GM12873 (cell line): ENCODE data around the gene COL4A1.

Experiments
- TF ChIP-seq, protein P1 (sequence below): IDR thresholded peaks from 2 replicates; pipeline ENCODE4 v1.5.1; 2012; ENCODE audit warnings: low read depth, mild to moderate bottlenecking, moderate library complexity, low read length, control low read depth; ENCODE audit not compliant: insufficient read depth; ENCODE audit errors: missing control alignments

COL4A1 gene

DNA sequence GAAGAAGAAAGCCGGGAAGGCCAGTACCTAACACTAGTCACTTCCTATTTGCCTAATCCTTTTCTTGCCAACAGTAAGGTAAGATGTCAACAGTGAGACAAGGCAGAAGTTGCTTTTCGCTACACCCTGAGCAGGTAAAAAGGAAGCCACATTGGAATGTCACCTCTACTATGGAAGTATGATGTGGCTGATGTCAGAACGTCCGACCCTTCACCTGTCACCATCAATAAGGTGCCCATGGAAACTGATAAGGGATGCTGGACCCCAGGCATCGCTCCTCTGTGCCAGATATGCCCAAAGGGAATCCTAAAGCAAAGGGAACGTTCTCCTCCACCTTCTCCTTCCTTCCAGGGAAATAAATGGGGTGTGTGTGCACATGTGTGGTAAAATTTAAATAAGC, 34.3 kb downstream of the COL4A1 start:
- TF ChIP-seq, protein P1, sequence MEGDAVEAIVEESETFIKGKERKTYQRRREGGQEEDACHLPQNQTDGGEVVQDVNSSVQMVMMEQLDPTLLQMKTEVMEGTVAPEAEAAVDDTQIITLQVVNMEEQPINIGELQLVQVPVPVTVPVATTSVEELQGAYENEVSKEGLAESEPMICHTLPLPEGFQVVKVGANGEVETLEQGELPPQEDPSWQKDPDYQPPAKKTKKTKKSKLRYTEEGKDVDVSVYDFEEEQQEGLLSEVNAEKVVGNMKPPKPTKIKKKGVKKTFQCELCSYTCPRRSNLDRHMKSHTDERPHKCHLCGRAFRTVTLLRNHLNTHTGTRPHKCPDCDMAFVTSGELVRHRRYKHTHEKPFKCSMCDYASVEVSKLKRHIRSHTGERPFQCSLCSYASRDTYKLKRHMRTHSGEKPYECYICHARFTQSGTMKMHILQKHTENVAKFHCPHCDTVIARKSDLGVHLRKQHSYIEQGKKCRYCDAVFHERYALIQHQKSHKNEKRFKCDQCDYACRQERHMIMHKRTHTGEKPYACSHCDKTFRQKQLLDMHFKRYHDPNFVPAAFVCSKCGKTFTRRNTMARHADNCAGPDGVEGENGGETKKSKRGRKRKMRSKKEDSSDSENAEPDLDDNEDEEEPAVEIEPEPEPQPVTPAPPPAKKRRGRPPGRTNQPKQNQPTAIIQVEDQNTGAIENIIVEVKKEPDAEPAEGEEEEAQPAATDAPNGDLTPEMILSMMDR: no peak

DNA sequence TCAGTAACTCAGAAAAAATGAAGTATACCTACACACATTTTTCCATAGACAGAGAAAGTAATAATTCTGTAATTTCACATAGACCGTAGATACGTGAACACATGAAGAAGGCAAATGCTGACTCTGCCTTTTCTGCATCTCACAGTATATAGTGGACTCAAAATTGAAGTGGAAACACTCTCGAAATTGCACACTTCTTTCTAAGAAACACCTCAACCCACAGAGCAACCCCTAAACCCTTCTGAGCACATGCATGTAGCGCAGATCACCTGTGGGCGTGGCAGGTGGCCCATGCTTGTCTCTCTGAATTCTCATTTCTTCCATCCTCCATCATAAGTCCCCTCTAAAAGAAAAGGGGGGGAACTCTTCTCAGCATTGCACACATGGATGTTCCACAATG, 34.7 kb downstream of the COL4A1 start:
- TF ChIP-seq, protein P1: no peak

DNA sequence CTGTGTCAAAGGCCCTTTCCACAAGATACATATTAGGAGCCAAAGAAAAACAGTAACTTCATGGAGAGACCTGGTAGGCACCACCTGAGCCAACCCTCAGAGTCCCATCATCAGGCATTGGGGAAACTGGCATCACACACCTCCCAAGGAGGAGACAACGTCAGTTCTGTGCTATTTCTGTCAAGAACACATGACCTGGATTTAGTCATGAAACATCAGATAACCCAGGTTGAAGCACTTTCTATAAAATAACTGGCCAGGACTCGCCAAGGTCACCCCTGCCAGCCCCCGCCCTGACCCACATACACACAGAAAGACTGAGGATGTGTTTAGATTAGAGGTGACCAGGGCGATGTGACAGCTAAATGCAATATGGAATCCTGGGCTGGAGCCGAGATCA, 35.6 kb downstream of the COL4A1 start:
- TF ChIP-seq, protein P1: no peak

DNA sequence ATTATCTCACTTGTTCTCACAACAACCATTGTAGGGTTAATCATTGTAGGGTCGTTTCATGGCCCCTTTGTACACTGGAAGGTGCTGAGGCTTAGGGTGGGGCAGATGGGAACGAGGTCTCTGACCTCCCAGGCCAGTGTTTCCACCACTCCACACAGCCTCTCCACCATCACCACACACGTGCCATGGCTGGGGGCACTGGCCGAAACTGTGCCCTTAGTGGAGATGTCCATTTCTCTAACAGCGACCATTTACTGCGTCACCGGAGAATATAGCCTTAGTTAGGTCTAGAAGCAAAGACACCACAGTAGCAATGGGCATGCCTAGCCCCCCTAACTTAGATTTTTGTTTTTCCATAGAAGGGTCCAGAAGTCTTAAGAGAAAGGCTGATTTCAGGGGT, 36.5 kb downstream of the COL4A1 start:
- TF ChIP-seq, protein P1: no peak

DNA sequence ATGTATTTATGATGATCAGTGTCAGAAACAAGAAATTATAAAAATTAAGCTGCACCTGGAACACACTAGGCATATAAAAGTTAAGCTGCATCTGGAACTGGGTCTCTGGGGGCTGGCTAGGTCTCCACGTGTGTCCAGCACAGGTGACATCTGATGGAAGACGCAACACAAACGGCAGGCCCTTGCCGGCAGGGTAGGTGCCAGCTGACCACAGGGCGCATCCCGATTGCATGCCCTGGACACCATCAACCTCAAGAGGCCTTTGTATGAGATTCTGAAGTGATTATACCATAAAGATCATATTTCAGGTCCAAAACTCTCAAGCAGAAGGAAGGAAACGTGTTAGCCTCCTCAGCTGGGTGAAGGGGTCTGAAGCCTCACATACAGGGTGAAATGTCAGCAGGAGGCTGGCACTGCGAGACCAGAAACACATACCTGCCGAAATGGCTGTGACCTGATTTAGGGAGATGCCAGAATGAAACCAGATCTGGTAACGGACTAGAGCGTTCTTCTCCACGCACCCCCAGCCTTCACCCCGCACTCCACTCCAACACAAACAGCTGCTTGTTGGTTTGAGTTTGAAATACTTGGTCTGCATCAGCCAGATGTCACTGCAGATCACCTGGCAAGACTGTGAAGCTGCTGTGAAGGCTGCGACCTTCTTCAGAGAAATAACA, 37.3 kb downstream of the COL4A1 start:
- TF ChIP-seq, protein P1: no peak

DNA sequence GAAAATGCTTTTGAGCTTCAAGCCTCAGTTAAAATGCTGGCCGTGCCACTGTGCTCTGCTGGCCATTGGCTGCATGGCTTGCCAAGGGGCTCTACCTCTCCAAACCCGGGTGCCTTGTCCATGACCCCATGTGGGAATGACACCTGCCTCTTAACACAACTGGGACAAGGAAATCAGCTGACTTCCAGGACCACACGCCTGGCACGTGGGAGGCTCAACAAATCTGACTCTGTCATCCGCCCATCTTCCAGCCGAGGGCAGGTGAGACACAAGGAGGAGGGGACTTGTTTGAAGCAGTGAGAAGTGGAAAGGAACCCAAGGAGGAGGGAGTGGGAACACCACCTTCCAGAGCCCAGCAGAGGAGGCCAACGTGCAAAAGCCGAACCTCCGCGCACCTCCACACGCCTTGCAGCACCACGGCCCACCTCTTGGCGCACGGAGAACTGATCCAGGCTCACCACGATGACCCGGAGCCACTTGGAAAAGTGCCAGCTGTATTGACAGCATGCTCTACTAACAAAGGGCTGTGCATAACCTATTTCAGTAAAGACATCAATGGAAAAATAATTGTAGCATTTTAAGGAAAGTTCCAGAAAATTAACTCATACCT, 38.3 kb downstream of the COL4A1 start:
- TF ChIP-seq, protein P1: no peak

DNA sequence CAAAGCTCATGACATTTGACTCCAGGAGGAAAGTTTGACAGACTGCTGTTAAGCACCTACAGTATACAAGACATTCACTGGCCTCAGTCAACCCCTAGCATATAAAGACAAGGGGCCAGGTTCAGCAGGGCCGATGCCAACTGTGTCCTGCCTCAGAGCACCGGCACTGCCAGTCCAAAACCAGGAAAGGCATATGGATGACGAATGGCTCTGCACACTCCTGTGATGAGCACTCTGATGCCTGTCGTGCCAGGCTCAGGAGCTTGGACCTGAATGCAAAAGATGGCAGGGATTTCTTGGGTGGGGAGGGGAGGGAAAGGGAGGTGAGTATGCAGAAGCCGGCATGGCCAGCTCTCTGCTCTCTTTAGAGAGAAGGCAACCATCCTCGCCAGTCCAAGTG, 38.9 kb downstream of the COL4A1 start:
- TF ChIP-seq, protein P1: no peak
